Heart left ventricle (tissue), 13 donors: ENCODE measurements around the gene COX19.

Source experiments
- CTCF ChIP-seq, 12 donors: fragments of 200-600 bp; sonication (generic) in 4 of 12; IDR thresholded peaks; one replicate each; pipeline versions ENCODE4 v1.5.0 to v1.8.0; 2018 to 2022; ENCODE audit warnings: antibody characterized with exemption in 12 of 12, mild to moderate bottlenecking in 5 of 12
- POLR2A ChIP-seq, 2 donors: fragments of 450-650 bp; IDR thresholded peaks; one replicate each; pipeline ENCODE4 v1.6.1; 2017; ENCODE audit warnings: antibody characterized with exemption in 2 of 2, mild to moderate bottlenecking in 2 of 2, moderate library complexity in 2 of 2
- donor health status: ischemic (EF 13 %, LVEDD 7.1; RV severe dilation, severe dysfunction).
- donor health status: DM: no; HTN: yes; CAD: no.
- donor health status: DM: no; HTN: no; CAD: no.
- donor health status: ischemic (EF 25% LVEDD 6.9; RV normal size, moderate dysfunction).
- donor health status: ischemic (EF 25% LVEDD 5.7; RV mildly dilated, moderate dysfunction).
- donor health status: ischemic (EF 35%, LVEDD 5.7; RV mildly dilated, moderate dysfunction).
- donor health status: nonischemic (EF 11% LVEDD 7.7; RV severe dilation, severe dysfunction).
- donor health status: DM: yes; HTN: yes; CAD: no.
- donor health status: PGD.
- donor health status: ischemic (EF 29% LVEDD 5.4; RV normal size, mild dysfunction).
- donor health status: nonischemic (EF 23%, LVEDD 6.1; RV moderate dilation, normal function).

GRCh38 chr7:999941-1000935 is 24.9 kb upstream of the COX19 start:
- TF ChIP-seq CTCF (IDR thresholded peaks at IDR 0.05) (no peak), POLR2A (IDR thresholded peaks at IDR 0.05) (no peak)
